ENCODE results near the gene PDHX. TPM values are rescaled to one million over a fixed set of nuclear protein-coding genes. Genes with fewer than 3 reads are reported as not detected.

The PDHX gene
- total and polyA plus RNA-seq, 4 donors = 14.9 to 35.2 (median 24.0) TPM

- peaks cover 0 to 9% (median 2%) of the 10 kb centered on the region in 4 donors for H3K4me1 ChIP-seq (ENCODE audit: control insufficient read depth in 4 of 4, insufficient read depth in 4 of 4, low read length in 3 of 4)
- 82% methylated on average over 3 of the region's 3 CpGs for WGBS
- TF ChIP-seq RAD21 (IDR thresholded peaks at IDR 0.05) (no peak), FOXA2 (IDR thresholded peaks at IDR 0.05) (no peak), YY1 (IDR thresholded peaks at IDR 0.05) (no peak), REST (IDR thresholded peaks at IDR 0.05) (no peak), SP1 (IDR thresholded peaks at IDR 0.05) (no peak), HNF4A (conservative IDR thresholded peaks at IDR 0.05) (no peak)
- TF ChIP-seq, protein P1, sequence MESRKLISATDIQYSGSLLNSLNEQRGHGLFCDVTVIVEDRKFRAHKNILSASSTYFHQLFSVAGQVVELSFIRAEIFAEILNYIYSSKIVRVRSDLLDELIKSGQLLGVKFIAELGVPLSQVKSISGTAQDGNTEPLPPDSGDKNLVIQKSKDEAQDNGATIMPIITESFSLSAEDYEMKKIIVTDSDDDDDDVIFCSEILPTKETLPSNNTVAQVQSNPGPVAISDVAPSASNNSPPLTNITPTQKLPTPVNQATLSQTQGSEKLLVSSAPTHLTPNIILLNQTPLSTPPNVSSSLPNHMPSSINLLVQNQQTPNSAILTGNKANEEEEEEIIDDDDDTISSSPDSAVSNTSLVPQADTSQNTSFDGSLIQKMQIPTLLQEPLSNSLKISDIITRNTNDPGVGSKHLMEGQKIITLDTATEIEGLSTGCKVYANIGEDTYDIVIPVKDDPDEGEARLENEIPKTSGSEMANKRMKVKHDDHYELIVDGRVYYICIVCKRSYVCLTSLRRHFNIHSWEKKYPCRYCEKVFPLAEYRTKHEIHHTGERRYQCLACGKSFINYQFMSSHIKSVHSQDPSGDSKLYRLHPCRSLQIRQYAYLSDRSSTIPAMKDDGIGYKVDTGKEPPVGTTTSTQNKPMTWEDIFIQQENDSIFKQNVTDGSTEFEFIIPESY (IDR thresholded peaks at IDR 0.05) = no peak
These were observed 87.2 kb downstream of the PDHX start for GRCh38 chr11:35003658-35004057.

DNA sequence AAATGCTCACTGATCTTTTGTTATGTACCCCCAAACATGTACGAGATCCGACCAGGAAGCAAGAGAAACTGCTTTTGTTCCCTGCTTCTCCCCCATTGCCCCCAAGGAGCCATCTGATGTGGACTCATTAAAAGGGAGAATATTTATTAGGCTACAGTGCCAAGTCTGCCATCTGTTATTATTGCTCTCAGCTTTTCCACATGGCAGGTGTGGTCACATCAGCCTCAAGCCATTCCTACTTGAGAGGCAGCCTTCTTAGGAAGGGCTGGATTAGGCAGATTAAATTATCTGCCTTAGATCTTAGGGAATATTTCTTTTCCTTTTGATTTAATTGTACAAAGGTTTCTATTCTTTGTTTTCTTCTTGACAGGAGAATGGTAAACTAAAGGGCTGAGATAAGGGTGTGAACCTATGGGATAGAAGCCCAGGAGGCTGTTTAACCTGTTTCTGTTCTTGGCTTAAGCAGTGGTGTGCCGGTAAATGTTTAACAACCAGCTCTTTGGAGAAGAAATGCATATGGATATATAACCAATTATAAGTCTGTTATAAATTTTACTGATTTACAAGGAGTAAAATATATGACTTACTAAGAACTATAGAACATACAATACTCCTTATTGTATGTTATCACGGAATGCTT, 88.8 kb downstream of the PDHX start:
- Histone ChIP-seq H3K27ac (ENCODE audit: low read depth in 1 of 2, low read length in 2 of 2) (no peak overlapping the region), H3K9ac (ENCODE audit: low read depth in 1 of 2, low read length in 2 of 2) (no peak overlapping the region), H3K4me3 (ENCODE audit: low read depth in 1 of 3, low read length in 3 of 3) (no peak overlapping the region), H3K4me1 (ENCODE audit: control insufficient read depth in 4 of 4, insufficient read depth in 4 of 4, low read length in 3 of 4) (peaks cover 0 to 9% (median 2%) of the 10 kb centered on the region in 4 donors), H3K27me3 (ENCODE audit: control insufficient read depth in 4 of 4, insufficient read depth in 4 of 4, low read length in 3 of 4) (no peaks in the 10 kb centered on the region), H3K9me3 (ENCODE audit: control insufficient read depth in 4 of 4, low read length in 3 of 4) (no peaks in the 10 kb centered on the region), H3K36me3 (ENCODE audit: control insufficient read depth in 4 of 4, insufficient read depth in 3 of 4, low read depth in 1 of 4, low read length in 3 of 4) (no peaks in the 10 kb centered on the region)
- TF ChIP-seq RAD21 (IDR thresholded peaks at IDR 0.05) = no peak
- TF ChIP-seq, protein P2, sequence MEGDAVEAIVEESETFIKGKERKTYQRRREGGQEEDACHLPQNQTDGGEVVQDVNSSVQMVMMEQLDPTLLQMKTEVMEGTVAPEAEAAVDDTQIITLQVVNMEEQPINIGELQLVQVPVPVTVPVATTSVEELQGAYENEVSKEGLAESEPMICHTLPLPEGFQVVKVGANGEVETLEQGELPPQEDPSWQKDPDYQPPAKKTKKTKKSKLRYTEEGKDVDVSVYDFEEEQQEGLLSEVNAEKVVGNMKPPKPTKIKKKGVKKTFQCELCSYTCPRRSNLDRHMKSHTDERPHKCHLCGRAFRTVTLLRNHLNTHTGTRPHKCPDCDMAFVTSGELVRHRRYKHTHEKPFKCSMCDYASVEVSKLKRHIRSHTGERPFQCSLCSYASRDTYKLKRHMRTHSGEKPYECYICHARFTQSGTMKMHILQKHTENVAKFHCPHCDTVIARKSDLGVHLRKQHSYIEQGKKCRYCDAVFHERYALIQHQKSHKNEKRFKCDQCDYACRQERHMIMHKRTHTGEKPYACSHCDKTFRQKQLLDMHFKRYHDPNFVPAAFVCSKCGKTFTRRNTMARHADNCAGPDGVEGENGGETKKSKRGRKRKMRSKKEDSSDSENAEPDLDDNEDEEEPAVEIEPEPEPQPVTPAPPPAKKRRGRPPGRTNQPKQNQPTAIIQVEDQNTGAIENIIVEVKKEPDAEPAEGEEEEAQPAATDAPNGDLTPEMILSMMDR (IDR thresholded peaks at IDR 0.05; ENCODE audit: low read depth, low read length, missing input control) = no peak
- peak in 1 of 2 donors; percentile 32 for TF ChIP-seq JUND (IDR thresholded peaks at IDR 0.05)
- TF ChIP-seq, protein P1 (IDR thresholded peaks at IDR 0.05) = no peak
- no peak for DNase-seq (ENCODE audit: low spot score)
- 72% methylated on average over 4 of the region's 4 CpGs for WGBS

More at GRCh38 chr11:35003658-35004057, 87.2 kb downstream of the PDHX start:
- Histone ChIP-seq H3K4me3 (ENCODE audit: low read depth in 1 of 3, low read length in 3 of 3) (no peak overlapping the region), H3K27me3 (ENCODE audit: control insufficient read depth in 4 of 4, insufficient read depth in 4 of 4, low read length in 3 of 4) (no peaks in the 10 kb centered on the region), H3K36me3 (ENCODE audit: control insufficient read depth in 4 of 4, insufficient read depth in 3 of 4, low read depth in 1 of 4, low read length in 3 of 4) (no peaks in the 10 kb centered on the region), H3K27ac (ENCODE audit: low read depth in 1 of 2, low read length in 2 of 2) (no peak overlapping the region), H3K9me3 (ENCODE audit: control insufficient read depth in 4 of 4, low read length in 3 of 4) (no peaks in the 10 kb centered on the region), H3K9ac (ENCODE audit: low read depth in 1 of 2, low read length in 2 of 2) (no peak overlapping the region)
- DNase-seq (ENCODE audit: low spot score) = no peak
